ENCODE results near the gene LHPP.

The LHPP gene

GRCh38 chr10:124473070-124473469 lies 11.4 kb downstream of the LHPP start:
- no peak for FAIRE-seq

DNA sequence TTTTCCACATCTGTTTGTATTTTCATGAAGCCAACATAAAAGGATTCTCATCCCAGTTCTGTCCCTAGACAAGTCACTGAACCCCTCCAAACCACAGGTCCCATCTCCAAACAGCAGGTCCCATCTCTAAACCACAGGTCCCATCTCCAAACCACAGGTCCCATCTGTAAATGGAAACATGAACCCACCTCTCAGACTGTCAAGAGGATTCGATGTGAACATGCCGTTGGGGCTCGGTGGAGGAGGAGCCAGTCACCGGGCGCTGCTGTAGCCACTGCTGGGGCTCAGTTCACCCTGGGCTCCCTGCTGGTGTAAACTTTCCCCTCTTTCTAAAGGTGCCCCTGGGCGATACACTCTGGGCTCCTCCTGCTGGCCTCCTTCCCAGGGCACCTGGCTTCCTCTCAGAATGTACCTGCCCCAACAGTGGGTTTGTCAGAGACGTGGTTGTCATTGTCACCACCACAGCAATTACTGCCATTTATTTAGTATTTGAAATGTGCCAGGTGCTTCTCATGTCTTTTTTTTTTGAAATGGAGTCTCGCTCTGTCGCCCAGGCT lies 13.0 kb downstream of the LHPP start:
- no peak for FAIRE-seq

DNA sequence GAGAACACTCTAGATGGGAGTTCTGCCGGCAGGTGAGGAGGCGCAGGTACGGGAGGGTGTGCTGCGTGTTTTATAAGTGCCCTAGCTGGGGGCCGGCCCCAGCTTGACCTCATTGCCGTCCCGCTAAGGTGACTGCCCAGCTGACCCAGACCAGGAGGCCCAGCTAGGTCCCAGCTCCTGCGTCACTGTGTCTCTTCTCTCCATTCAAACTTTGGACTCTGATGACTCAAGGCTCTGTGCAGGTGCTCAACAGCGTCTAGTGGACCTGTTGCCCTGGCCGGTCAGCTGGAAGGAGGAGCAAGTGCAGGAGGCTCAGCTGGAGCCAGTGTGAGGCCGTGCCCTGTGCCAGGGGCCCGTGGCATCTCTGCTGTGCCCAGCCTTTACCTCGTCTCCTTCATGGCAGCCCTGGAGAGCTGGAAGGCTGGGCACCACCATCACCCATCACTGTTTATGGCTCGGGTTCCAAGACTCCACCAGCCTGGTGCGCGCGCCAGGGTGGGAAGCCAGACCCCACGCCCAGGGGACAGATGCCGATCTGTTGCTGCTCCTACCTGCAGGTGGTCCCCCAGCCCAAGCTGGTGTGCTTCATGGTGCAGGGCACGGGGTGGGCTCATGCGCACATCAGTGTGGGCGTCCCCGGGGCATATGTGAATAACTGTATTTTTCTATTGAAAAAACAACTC lies 14.6 kb downstream of the LHPP start:
- no peak for FAIRE-seq

DNA sequence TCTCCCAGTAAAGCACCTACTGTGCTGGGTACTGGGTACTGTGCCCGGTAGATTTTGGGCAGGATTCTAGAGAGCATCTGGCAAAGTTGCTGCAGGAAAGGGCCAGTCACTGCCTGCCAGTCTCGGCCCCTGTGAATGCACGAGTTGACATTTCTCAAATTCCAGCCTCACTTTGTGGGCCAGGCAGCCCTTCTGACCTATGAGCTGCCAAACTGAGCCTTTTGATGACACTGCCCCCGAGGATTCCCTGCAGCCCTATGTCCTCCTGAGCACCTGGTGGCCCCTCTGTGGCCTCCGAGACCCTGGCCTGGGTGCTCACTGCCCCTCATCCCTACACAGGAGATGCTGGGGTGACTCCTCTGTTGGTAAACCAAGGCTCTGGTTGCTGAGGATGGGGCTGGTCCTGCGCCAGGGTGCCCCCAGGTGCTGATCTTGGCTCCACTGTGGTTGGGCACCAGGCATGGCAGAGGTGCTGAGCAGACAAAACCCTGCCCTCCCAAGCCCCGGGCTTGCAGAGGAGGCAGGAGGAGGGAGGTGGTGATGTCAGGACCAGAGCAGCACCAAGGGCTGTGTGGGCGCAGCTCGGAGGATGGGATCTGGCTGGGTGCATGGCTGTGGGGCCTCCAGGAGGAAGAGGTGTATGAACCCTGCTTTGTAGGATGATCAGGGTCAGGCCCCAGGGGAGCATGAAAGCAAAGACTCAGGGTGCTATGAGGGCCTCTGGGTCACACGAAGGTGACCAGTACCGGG lies 16.2 kb downstream of the LHPP start:
- no peak for FAIRE-seq

DNA sequence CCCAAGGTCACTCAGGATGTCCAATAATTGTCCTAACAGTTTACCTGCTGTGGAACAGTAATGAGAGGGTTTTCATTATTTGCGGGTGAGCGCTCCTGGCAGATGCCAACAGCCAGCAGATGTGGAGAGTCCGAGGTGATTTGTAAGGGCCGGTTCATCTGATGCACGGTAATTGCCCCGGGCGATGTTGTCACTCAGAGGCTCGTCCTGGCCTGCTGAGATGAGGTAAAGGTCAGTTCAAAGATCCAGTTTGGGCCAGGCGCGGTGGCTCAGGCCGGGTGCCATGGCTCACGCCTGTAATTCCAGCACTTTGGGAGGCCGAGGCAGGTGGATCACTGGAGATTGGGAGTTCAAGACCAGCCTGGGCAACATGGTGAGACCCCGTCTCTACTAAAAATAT lies 16.9 kb downstream of the LHPP start:
- no peak for FAIRE-seq

- no peak for FAIRE-seq
Observed at GRCh38 chr10:124480860-124481259, 19.2 kb downstream of the LHPP start.

DNA sequence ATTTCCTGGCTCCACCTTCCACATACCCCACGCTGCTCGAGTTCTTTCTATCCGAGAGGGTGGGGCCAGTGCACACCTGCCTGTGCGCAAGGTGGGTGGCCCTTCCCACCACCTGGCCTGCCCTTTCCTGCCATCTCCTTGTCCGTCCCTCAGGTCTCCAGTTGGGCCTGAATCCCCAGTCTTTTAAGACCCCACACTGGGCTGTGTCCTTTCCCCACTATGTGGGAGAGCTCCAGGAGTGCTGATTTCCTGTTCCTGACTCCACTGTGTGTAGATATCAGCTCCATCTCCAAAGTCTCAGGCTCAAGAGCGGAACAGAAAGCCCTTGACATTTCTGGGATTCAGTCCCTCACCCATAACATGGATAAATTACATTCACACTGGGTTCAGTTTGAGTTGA lies 20.1 kb downstream of the LHPP start:
- no peak for FAIRE-seq

DNA sequence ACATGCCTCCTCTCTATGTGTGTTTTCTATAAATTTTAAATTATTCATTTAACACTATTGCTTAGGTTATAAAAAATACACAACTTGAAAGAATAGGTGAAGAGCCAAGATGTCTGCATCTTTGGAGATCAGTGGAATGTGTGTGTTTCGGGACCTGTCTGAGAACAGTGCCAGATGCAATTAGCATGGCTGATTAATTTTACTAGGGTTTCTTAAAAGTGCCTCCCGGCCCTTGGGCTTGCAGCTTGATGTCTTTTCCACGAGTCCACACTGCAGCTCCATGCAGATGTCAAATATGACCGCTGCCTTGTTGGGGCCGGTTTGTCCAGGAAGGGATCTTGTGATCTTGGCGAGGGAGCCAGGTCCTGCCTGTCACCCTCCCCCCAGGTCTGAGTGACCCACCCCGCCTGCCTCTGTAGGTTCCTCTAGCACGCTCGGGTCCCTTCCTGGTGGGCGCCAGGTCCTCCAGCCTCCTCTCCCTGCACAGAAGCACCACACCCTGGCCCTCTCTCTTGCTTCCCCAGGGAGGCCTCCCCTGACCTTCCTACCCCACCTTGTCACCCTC lies 20.7 kb downstream of the LHPP start:
- FAIRE-seq = no peak

GRCh38 chr10:124482876-124483275 lies 21.3 kb downstream of the LHPP start:
- FAIRE-seq = no peak

- FAIRE-seq = no peak
Observed at GRCh38 chr10:124484031-124484430, 22.4 kb downstream of the LHPP start.

DNA sequence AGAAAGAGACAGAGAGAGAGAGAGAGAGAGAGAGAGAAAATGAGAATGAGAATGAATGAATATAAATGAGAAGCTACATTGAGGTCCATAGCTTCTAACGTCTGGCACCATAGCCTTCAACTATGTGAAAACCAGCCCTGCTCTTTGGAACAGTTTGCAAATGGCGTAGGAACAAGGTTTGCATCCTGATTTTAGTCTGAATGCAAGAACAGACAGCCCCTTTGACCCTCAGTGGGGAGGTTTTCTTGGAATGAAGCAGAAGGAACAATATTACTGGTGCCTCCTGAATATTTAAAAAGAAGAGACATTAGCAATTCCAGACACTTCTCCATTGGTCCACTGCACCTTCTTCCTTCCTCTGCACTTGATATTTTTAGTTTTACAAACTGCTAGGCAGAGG lies 23.0 kb downstream of the LHPP start:
- no peak for FAIRE-seq

- no peak for FAIRE-seq
Observed at GRCh38 chr10:124486635-124487034, 25.0 kb downstream of the LHPP start.

GRCh38 chr10:124491105-124491504 lies 29.5 kb downstream of the LHPP start:
- FAIRE-seq = no peak

DNA sequence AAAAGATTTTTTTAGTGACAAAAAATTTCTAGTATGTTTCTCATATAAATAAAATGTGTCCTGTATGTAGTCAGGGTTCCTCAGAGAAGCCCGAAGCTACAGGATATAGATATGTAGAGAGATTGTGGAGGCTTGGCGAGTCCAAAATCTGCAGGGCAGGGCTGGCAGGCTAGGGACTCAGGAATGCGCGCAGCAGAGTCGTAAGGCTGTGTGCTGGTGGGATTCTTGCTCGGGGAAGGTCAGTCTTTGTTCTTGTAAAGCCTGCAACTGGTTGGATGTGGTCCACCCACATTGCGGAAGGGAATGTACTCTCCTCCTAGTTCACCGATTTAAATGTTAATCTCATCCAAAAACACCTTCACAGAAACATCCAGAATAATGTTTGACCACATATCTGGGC lies 30.6 kb downstream of the LHPP start:
- no peak for FAIRE-seq

DNA sequence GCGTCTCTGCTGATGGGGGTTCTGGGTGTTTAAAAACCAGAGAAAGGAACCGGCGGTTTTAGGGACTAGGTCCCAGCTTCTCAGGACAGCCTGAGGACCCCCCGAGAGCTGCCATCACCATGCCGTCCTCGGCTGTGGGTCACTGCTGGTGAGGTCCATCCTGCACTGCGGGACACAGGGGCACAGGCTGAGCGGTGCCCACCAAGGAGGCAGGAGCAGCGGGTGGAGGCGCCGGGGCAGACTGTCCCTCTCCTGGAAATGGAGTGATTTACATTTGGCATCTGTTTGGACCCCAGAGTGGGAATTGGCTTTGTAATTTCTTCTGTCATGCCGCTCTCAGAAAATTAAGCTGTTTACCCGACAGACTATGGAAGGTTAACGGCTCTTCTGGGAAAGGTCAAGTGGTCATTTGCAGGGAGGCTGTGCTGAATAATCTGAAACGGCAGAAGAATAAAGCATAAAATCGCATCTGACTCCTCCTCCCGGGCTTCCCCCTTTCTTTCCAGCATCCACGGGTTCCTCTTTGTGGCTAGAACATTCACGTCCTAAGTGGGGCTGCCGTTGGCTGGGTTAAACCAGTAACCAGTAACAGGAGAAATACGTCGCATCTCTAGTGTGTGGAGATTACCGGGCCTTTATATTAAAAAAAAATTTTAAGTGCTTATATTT lies 31.7 kb downstream of the LHPP start:
- FAIRE-seq = no peak

DNA sequence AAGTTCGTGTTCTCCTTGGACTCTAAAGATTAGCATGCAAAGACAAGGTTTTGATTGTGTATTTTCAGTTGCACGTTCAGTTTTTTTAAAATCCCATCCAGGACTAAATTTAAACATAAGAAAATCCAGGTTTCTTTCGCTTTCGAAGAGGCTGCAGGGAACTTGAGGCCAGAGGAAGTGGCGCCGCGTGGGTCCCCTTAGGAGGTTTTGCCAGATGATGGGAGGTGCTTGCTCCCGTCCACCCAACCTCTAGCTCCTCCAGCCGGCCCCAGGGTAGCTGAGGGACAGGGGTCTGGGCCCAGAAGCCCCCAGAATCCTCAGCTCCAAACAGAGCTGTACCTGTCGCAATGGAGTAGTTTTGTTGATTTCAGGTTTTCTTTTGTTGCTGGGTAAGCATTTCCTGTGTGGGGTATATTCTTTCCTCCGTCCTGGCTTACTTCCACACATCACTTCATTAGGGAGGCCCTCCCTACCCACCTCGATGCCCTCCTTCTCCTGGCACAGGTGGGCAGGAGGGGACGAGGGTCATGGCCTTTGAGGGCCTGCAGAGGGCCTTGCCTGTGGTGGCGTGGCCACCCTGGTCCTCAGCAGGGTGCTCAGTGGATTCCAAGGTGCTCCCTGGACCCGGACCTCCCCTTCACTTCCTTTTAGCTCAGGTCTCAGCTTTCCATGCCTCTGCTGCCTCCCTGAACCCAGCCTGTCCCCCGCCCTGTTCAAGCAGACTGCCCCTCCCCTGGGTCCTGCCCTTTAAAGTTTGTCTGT lies 32.6 kb downstream of the LHPP start:
- FAIRE-seq = no peak

GRCh38 chr10:124495162-124495561 lies 33.5 kb downstream of the LHPP start:
- no peak for FAIRE-seq

DNA sequence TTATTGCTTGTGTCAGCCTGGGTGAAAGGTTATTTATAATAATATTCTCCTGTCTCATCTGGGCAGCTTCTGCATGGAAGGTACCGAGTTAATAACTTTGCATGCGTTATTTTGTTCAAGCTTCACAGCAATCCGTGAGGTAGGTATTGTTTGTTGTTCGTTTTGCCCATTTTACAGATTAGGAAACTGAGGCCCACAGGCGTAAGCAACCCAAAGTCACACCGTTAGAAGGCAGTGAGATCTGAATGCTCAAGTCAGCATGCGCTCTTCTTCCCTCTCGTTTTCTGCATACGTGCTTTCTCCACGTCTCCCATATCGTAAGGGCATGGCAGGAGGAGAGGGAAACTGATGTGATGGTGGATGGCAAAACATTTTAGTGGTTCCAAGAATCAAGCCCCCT lies 34.1 kb downstream of the LHPP start:
- FAIRE-seq = no peak

DNA sequence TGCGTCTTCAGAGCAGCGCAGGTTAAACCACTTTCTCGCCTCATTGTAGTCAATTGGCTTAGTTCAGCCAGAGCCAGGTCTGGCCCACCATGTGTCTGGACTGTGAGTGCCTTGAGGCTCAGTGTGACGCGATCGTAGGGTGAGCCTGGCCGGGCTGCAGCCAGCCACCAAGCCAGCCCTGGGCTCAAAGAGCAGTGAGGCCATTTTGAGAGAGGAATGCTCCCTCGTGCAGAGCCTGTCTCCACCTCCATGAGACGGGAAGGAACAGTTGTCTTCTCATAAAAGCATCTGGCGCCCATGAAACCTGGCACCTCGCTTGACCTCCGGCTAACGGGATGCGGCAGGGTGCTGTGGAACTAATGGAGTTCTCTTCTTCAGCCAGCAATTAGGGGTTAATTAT lies 34.5 kb downstream of the LHPP start:
- FAIRE-seq = no peak

GRCh38 chr10:124496620-124497019 lies 35.0 kb downstream of the LHPP start:
- no peak for FAIRE-seq

DNA sequence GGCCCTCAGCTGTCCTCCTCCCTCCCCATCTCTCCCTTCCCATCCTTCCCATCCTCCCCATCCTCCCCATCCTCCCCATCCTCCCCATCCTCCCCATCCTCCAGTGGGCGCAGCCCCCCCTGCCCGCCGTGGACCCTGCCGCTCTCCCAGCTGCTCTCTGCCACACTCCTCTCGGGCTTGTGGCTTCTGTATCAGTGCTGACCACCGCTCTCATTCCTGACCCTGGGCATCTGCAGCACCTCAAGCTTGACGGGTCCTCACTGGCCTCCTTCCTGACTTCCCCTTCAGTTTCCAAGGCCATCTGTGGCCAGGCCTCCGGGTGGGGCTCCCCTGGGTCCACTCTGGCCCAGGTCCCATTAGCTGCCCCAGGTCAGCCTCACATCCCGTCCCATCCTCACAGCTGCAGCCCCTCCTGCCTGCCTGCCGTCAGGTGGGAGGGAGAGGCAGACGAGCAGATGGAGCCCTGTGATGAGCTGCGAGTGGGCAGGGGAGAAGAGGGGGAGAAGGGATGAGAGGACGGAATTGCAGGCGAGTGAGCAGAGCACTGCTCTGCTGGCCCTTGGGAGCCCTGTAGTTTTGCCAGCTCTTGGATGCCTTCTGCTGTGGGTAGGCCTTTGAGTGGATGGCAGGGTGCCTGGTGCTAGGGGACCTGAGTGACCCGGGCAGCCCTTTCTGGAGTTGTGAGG lies 35.7 kb downstream of the LHPP start:
- no peak for FAIRE-seq

DNA sequence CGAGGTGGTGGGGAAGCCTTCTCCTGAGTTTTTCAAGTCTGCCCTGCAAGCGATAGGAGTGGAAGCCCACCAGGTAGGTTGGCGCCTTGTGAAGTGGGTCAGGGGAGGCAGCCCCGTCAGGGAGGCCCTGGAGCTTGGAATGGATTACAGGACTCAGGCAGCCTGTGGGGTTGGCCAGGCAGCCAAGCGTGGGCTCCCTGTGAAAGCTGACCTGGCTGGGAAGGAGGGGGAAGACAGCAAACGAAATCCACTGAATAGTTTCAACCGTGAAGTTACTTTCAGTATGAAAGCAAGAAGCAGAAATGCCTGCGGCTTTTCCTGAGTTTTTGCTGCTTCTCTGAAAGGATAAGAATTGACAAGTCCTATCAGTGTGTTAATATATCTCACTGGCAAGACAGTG lies 36.4 kb downstream of the LHPP start:
- FAIRE-seq = no peak
